Kidney (tissue), 14 donors: ENCODE results near the gene TTLL7. TPM values are rescaled to one million over a fixed set of nuclear protein-coding genes. Genes with fewer than 3 reads are reported as not detected.

ENCODE experiments used
- DNase-seq, 5 donors: peaks; one replicate each; pipeline ENCODE4 v3.0.0-alpha.2; 2013 to 2020
- FAIRE-seq: peaks from 2 replicates; lab custom pipeline; 2012; peaks lifted over from hg19 to GRCh38; lab: Jason Lieb, UNC
- H3K27ac ChIP-seq, 2 donors: one replicate each; pipeline ENCODE4 v1.7.0; 2013; ENCODE audit warnings: low read depth in 2 of 2, low read length in 2 of 2, inconsistent platforms in 1 of 2
- H3K27me3 ChIP-seq: one replicate; pipeline ENCODE4 v1.7.1; 2013; ENCODE audit warnings: low read length, inconsistent platforms; ENCODE audit not compliant: control insufficient read depth, insufficient read depth
- H3K36me3 ChIP-seq, 3 donors: one replicate each; pipeline versions ENCODE4 v1.7.0 to v1.7.1; 2013; ENCODE audit warnings: low read length in 3 of 3, control low read depth in 1 of 3, inconsistent platforms in 1 of 3; ENCODE audit not compliant: insufficient read depth in 3 of 3, control insufficient read depth in 2 of 3
- H3K4me1 ChIP-seq, 3 donors: one replicate each; pipeline versions ENCODE4 v1.7.0 to v1.7.1; 2013; ENCODE audit warnings: low read length in 3 of 3, inconsistent platforms in 1 of 3, low read depth in 1 of 3; ENCODE audit not compliant: control insufficient read depth in 2 of 3, insufficient read depth in 2 of 3
- H3K4me3 ChIP-seq, 3 donors: one replicate each; pipeline versions ENCODE4 v1.7.0 to v1.8.1; 2013; ENCODE audit warnings: low read length in 3 of 3, control low read depth in 1 of 3, inconsistent platforms in 1 of 3
- H3K9ac ChIP-seq, 3 donors: one replicate each; pipeline versions ENCODE4 v1.7.0 to v1.7.1; 2013; ENCODE audit warnings: low read length in 3 of 3, control low read depth in 1 of 3, inconsistent platforms in 1 of 3
- H3K9me3 ChIP-seq, 3 donors: one replicate each; pipeline versions ENCODE4 v1.7.0 to v1.7.1; 2013; ENCODE audit warnings: low read length in 3 of 3, control low read depth in 1 of 3, inconsistent platforms in 1 of 3; ENCODE audit not compliant: control insufficient read depth in 2 of 3, insufficient read depth in 1 of 3
- intact Hi-C: fragments of 100-400 bp; cut with DNase I; formaldehyde crosslinking; loops from one replicate; pipeline ENCODE4 v1.11.1; 2022
- polyA plus RNA-seq: library from polyadenylated mRNA; stranded (reverse); fragments of 350-450 nt; fragmentation: Illumina TruSeq; extraction: RNeasy Lipid Tissue Mini Kit (QIAGEN cat#74804); gene quantifications from one replicate; pipeline ENCODE4 v1.2.3, GENCODE V29; 2014; ENCODE audit warnings: low read depth, low replicate concordance; ENCODE audit not compliant: insufficient read depth
- total RNA-seq: library from RNA; stranded (reverse); fragmentation: NEBNext Ultra II Directional; extraction: Animal tissue kit (Norgen Biotek cat#: 25700); gene quantifications from one replicate; pipeline ENCODE4 v1.2.1, GENCODE V29; 2021
- TF ChIP-seq, protein P1 (sequence below): IDR thresholded peaks from 3 replicates; pipeline ENCODE4 v1.5.1; 2012; ENCODE audit warnings: mild to moderate bottlenecking, moderate library complexity, borderline replicate concordance; ENCODE audit not compliant: insufficient read depth; ENCODE audit errors: extremely low read depth
- donor health status: control.
- donor health status: control.
- donor health status: control.
- donor health status: control.
- donor health status: control.
- donor health status: DM: yes; HTN: yes; CAD: no.
- donor health status: Normal renal cell carcinoma (clear cell type).

Gene TTLL7
- total and polyA plus RNA-seq, 2 donors from 2014 or later: 2.3 to 7.0 TPM

DNA sequence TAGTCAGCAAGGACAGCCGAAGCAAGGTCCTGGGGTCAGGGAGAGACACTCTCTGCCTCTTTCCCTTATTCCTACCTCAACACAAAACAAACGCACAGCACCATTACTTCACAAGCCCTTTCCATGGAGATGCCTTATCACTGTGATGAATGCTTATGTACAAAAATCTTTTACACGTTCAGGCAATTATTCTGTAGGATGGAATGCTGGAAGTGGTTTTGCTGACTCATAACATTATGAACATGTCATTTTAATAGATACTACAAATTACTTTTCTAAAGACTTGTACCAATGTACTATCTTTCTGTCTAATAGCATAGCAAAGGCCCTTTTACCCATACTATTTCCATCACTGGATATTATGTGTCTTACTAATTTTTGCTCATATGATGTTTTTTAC, 98.4 kb downstream of the TTLL7 start:
- Histone ChIP-seq H3K9me3 (no peaks in the 10 kb centered on the region), H3K9ac (no peak overlapping the region), H3K27ac (no peak overlapping the region), H3K4me1 (no peaks in the 10 kb centered on the region), H3K27me3 (no peaks in the 10 kb centered on the region), H3K4me3 (no peak overlapping the region), H3K36me3 (no peaks in the 10 kb centered on the region)
- DNase-seq: no peak
- TF ChIP-seq, protein P1, sequence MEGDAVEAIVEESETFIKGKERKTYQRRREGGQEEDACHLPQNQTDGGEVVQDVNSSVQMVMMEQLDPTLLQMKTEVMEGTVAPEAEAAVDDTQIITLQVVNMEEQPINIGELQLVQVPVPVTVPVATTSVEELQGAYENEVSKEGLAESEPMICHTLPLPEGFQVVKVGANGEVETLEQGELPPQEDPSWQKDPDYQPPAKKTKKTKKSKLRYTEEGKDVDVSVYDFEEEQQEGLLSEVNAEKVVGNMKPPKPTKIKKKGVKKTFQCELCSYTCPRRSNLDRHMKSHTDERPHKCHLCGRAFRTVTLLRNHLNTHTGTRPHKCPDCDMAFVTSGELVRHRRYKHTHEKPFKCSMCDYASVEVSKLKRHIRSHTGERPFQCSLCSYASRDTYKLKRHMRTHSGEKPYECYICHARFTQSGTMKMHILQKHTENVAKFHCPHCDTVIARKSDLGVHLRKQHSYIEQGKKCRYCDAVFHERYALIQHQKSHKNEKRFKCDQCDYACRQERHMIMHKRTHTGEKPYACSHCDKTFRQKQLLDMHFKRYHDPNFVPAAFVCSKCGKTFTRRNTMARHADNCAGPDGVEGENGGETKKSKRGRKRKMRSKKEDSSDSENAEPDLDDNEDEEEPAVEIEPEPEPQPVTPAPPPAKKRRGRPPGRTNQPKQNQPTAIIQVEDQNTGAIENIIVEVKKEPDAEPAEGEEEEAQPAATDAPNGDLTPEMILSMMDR: no peak
- intact Hi-C loops: no loop called here
- FAIRE-seq: no peak

DNA sequence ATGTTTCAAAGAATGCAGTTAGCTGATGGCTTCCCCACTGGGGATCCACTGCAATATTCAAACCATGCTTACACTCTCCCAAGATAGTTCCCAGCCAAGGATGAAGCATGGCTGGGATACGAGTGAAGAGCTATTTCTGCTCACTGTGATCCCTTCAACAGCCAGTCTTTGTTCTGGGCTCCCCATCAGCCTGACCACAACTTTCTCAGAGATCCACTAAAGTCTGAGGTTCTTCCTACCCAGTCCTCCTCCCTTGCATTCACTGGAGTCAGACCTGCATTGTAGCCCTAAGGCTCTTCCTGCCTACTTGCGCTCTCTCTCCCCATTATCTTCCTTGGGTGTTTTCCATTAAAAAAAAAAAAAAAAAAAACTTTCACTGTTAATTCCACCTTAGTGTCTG, 101.4 kb downstream of the TTLL7 start:
- H3K9ac ChIP-seq: no peak overlapping the region
- DNase-seq: no peak
- H3K4me1 ChIP-seq: no peaks in the 10 kb centered on the region
- no peak overlapping the region for H3K27ac ChIP-seq
- FAIRE-seq: no peak
- no peaks in the 10 kb centered on the region for H3K36me3 ChIP-seq
- intact Hi-C loops: no loop called here
- TF ChIP-seq, protein P1: no peak
- H3K27me3 ChIP-seq: no peaks in the 10 kb centered on the region
- H3K9me3 ChIP-seq: no peaks in the 10 kb centered on the region
- H3K4me3 ChIP-seq: no peak overlapping the region

DNA sequence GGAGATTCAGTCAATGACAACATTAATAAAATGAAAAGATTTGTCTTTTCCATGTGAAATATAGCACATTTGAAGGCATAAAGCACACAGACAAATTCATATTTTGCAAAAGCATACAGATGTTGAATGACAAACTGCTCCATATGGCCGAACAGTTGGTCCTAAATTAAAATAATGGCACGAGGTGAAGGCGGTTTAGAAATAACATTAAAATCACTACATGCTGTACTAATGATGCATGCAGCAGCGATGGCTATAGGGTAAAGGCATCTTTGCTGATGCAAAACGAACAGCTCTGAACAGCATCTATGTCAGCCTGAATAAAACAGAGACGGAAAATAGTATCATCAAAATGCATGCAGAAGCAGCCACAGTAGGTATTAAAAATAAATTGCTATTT, 102.6 kb downstream of the TTLL7 start:
- intact Hi-C loops: no loop called here
- Histone ChIP-seq H3K4me1 (no peaks in the 10 kb centered on the region), H3K9ac (no peak overlapping the region), H3K9me3 (no peaks in the 10 kb centered on the region), H3K27me3 (no peaks in the 10 kb centered on the region), H3K4me3 (no peak overlapping the region), H3K36me3 (no peaks in the 10 kb centered on the region), H3K27ac (no peak overlapping the region)
- TF ChIP-seq, protein P1: no peak
- no peak for DNase-seq
- FAIRE-seq: no peak

DNA sequence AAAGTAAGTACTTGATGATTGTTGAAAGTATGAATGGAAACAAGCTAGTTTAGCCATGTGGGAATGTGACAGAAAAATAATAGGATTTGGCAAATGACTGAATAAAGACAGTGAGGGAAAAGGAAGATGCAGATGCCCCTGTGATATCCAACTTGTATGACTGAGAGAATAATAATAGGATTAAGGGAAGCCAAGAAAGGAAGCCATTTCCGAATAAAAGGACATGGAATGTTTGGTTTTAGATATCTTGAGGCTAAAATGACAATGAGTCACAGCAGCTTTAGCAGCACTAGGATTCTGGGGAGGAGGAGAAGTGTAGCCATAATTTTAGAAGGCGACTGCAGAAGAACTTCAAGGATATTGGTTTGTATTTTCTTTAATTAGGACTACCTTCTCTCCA, 109.2 kb downstream of the TTLL7 start:
- no peak for FAIRE-seq

More for the DNA sequence above, 109.2 kb downstream of the TTLL7 start:
- Histone ChIP-seq H3K27ac (no peak overlapping the region), H3K27me3 (no peaks in the 10 kb centered on the region), H3K4me1 (no peaks in the 10 kb centered on the region), H3K4me3 (no peak overlapping the region), H3K36me3 (no peaks in the 10 kb centered on the region), H3K9ac (no peak overlapping the region), H3K9me3 (no peaks in the 10 kb centered on the region)
- intact Hi-C loops: no loop called here
- no peak for DNase-seq
- TF ChIP-seq, protein P1: no peak
